Measurements from ENCODE around the gene CCDC106.

- TF ChIP-seq CTCF (conservative IDR thresholded peaks at IDR 0.05; ENCODE audit: low read depth, low read length) (no peak), EZH2phosphoT487 (IDR thresholded peaks at IDR 0.05; ENCODE audit: borderline replicate concordance, low read length) (no peak)
These were observed 714 bp downstream of the CCDC106 start for GRCh38 chr19:55648585-55649267.
